GM21825 (cell line): Measurements from ENCODE around the gene FECH.

ENCODE experiments used
- ATAC-seq: cut with Tn5 transposase; IDR thresholded peaks from one replicate; pipeline ENCODE4 v1.9.1; 2021; ENCODE audit warnings: mild to moderate bottlenecking, moderate library complexity; ENCODE audit not compliant: unreplicated experiment

FECH gene

GRCh38 chr18:57583297-57583835 is 3.1 kb downstream of the FECH start:
- no peak for ATAC-seq

DNA sequence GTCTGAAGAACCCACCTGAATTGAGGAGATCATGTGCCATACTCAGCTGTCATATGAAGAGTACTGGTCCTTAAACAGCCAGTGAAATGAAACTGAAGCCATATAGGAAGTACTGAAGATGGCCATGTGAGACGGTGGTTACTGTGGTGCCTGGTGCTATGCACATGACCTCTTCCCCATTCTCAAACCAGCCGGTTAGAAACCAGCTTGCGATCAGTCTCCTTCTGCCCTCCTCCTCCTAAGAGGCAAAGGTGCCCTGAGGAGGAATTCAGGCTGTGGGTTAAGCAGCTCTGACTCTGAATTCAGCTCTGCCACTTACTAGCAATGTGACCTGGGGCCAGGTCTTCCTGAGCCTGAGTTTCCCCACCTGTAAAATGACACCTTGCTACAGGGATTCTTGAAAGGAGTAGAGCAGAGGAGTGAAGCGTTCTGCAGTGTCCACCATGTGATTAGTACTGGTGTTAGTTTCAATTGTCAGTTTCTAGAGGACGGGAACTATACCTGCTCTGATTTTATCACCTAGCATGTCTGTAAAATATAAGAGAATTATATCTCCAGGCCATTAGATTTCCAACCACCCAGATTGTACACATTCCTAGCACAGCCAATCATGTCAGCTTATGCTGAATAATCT is 5.1 kb downstream of the FECH start:
- ATAC-seq: peak; percentile 89

DNA sequence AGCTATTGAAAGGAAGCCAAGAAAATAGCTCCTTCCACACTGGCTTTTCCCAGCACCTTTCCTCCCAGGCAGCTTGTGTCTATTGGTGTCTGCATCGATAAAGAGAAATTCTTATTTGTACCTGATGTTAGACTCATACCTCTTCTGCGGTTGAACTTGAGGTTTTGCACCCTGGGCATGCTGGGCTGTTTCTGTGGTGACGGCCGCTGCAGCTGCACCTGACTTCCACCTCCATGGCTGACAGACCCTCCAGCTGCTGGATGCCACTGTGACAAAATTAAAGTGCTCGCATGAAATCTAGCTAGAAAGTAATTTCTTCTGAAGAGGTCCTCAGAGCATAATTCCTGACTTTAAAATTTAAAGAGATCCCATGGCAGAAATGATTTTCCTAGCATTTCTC is 6.6 kb downstream of the FECH start:
- no peak for ATAC-seq

DNA sequence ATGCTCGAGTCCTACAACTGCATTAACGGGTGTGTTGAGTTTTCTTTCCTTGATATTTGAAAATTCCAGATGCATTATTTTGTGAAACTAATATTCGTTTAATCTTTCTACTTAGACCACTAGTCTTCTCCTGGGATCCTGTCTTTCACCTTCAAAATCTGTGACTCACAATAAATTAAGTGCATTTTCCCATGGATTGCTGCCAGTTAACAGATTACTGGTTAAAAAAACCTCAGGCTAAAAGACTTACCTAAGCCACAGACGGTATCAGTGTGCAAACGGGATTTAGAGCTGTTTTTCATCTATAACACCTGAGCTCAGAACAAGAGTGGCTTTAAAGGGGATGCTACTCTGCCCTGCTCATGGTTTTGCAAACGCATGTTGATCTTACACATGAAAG is 10.2 kb downstream of the FECH start:
- ATAC-seq: no peak

DNA sequence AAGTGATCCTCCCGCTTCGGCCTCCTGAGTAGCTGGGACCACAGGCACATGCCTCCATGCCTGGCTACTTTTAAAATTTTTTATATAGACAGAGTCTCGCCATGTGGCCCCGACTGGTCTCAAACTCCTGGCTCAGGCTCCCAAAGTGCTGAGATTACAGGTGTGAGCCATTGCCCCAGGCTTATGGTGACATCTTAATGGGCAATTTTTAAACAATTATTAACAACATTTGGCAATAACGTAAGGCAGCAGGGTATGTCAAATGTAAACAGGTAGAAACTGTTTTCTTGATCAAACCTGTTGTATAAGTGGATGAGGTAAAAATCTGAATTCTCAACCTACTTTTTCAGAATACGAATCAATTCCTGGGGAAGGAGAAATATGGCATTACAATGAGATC is 11.0 kb downstream of the FECH start:
- no peak for ATAC-seq

- ATAC-seq: no peak
These were observed 11.6 kb downstream of the FECH start for GRCh38 chr18:57574866-57575265.

DNA sequence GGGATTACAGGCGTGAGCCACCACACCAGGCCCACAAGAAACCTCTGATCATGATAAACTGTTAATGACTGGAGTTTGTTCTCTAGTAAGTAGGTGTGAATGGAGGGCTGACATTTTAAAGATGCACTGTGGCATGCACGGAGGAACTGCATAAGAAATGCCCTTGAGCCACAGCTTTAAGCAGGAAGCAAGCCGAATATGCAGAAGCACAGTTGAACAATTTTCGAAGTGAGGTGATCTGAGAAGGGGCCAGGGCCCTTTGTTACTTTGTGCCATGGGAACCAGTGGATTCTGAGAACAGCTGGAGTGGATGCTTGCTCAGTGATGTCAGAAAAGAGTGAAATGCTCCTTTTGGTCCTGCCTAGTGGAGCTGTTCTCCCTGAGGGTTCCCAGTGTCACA is 16.3 kb downstream of the FECH start:
- ATAC-seq: no peak

GRCh38 chr18:57569133-57569532 is 17.4 kb downstream of the FECH start:
- ATAC-seq: no peak

GRCh38 chr18:57561728-57562423 is 24.6 kb downstream of the FECH start:
- no peak for ATAC-seq

- no peak for ATAC-seq
These were observed 25.2 kb downstream of the FECH start for GRCh38 chr18:57561261-57561660.

DNA sequence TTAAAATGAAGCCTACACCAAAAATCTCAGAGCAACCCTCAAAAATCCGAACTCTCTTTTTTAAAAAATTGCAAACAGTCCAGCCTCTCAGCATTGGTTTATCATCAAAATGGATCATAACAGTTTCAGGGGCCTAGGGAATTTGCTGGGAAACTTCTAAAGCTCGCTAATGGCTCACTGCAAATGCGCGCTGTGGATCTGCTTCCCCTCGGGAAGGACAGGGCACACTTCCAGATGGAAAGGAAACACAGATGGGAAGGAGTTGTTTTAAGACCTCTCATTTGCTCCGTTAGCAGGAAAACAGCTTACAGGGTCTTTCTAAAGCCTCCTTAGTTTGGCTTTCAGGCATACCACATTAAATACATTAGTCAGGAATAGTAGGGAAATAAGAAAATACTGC is 27.2 kb downstream of the FECH start:
- ATAC-seq: no peak

GRCh38 chr18:57555134-57555533 is 31.4 kb downstream of the FECH start:
- ATAC-seq: no peak

DNA sequence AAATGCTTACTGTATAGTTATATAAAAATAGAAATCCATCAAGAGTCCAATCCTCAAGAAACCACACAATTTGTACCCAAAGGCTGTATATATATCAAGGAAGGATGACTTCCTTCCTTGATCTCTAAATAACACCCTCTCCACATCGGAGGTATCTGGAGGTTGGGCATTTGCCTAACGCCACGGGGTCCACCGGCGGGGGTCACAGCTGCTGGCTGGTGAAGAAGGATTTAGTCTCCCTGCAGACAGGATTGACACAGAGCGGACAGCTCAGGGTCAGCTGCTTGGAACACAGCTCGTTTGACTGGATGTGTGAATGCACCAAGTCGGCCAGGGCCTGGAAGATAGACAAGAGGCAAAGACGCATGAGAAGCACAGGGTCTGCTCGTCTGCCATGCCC is 36.0 kb downstream of the FECH start:
- ATAC-seq: no peak

GRCh38 chr18:57547260-57547659 is 39.2 kb downstream of the FECH start:
- no peak for ATAC-seq

DNA sequence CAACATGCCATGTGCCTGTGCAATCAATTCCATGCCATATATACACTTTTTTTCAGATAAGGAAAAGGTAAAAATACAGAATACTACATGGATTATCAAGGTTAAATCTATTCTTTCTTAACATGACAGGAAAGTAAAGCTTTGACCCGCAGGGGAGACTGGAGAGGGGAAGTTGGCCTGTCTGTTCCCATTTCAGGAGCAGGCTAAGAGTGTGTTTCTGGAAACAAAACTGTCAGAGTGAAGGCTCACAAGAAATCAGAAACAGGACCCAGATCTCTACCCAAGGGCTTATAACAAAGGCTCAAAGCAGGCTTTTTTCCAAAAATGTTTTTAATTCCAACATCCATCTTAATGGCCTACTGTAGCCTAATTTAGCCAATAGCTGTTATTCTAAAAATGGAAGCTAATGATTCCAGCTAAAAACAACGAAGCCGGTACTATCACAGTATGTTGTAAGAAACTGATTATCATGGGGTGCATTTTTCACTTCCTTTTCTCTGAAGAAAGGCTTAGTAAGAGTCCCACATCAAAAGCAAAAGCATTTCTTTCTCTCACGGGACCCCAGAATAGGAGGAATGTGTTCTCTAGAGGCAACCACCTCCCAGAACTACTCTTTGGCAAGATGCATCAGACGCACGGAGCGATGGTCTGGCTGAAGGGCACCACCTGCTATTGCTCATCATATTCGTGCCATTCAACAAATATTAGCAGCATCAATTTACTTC is 41.4 kb downstream of the FECH start:
- ATAC-seq: no peak

GRCh38 chr18:57543560-57543959 is 42.9 kb downstream of the FECH start:
- ATAC-seq: no peak

DNA sequence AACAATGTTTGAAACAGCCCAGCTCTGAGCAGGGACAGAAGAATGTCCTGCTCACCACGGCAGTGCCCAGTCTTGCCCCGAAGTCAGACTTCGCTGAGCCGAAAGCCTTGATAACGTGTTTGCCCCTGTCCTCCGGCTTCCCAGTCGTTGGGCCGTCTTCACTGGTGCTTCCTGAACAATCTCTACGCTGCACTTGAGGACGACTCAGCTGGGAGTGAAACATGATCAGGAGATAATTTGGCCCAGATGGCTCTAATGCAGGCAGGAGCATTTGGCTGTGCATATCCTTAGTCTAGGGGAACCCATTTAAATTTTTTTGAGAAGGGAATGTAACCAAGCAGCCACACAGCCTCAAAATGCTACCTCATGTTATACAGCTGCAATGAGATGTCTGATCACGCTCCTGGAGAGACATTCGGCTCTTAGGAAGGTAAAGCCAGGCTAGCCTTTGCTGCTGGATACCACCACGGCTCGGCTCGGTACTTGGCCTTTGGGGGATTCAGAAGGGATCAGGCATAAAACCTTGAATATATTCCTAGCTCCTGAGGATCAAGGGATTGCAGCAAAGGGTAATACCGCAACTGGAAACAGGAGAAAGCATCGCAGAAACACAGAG is 43.6 kb downstream of the FECH start:
- no peak for ATAC-seq

DNA sequence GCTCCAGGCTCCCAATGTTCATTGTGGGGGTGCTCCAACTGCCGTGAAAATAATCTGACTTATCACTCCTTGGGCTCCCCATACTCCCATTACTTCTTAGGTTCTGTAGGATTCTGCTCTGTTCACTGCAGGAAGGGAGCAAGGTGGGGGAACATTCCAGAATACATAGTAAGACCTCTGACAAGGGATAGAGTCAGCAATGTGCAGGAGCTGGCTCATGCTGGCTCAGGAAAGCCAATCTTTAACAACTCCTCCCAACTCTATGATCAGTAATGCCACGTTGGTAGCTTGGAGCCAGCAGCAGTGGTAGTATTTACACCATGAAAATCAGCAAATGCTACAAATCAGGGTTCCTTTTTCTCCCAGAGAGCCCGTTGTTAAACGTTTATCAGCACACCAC is 44.4 kb downstream of the FECH start:
- no peak for ATAC-seq

DNA sequence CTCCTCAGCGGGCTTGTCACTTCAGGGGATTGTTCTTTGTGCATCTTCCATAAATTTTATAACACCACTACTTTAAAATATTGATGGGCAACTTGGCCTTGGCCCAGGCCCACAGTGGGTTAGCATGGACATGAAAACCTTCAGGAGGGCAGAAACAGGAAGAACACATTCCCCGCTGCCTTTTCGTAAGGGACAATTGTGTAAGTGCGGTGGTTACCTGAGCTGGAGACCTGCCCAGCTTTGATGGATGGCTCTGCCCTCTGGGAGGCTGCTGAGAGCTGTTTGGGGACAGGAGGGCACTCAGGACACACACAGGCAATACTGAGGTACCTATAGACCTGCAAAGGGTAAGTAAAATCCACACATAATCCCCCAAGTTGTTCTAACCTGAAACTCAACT is 46.8 kb downstream of the FECH start:
- no peak for ATAC-seq

DNA sequence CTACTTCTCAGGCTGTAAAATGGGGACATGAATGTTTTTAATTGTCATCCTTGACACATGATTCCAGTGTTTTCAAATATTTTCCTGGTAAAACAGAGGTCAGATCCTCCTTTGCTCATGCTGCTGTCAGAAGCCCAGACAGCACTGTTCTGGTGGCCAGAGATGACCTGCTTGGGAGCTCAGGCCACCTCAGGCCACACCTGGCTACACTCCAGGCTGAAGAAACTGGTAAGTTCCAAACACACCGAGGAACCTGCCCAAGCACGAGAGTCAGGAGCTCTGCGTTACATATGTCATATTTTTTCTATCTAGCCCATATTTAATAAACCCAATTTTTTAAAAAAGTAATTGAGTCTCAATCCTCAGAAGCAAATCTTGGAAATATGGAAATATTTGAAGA is 47.9 kb downstream of the FECH start:
- no peak for ATAC-seq

DNA sequence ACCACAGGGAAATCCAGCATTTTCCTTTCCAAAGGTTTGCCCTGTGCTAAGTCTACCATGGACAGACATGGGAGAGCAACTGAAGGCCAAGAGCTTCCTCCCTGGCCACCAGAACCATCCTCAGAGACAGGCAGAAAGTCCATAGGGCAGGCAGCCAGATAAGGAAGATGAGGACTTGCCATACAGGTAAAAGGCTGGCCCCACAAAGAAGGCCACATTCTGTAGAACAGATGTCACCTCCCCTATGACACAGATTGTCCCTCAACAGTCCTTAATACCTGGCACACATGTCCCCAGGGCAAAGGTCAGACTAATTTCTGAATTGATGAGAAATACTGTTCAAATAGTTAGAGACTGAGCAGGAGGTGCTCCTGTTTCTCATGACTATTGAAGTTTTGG is 52.0 kb downstream of the FECH start:
- ATAC-seq: no peak
